ENCODE data around the gene HTT.

DNA sequence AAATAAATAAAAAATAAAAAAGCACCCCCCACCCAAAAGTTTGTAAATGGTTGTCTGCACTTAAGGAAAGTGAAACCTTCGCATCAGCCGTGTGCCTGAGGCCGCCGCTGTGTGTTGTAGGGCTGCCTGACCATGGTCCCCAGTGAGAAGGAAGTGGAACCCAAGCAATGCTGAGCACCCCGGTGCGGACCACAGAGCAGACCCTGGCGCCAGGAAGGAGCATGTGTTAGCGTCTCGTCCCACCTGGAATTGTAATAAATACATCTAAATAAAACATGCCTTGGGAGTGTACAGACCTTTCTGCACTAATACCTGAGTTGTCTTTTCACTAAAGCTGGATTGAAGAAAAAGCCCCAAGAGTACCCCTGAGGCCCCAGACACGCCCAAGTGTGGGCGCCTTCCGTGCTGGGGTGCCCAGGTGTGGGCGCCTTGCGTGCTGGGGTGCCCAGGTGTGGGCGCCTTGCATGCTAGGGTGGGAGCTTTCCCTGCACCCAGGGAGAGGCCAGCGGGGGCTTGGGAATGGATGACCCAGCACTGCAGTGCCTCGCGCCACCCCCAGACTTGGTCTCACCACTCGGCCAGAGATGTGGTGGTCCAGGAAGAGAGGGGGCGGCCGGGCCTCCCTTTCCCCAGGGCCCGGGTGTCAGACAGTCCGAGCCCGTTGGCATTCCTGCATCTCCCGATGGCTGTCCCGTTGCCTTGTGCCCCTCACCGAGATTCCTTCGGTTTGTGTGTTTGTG, 33.9 kb upstream of the HTT start:
- TF ChIP-seq POLR2A (IDR thresholded peaks at IDR 0.05; ENCODE audit: low read length) (no peak), GATA1 (IDR thresholded peaks at IDR 0.05; ENCODE audit: low read depth, low read length) (no peak)
